ENCODE results near the gene SCAF1. TPM values are rescaled to one million over a fixed set of nuclear protein-coding genes. Genes with fewer than 3 reads are reported as not detected.
"Not testable (repeated sequence)": the region's sequence is repeated elsewhere in the genome, so short reads cannot be mapped to it uniquely, and the experiment has no call there.

Gene SCAF1
- total and polyA plus RNA-seq, 3 donors from 2014 or later, result 51.4 to 78.1 (median 70.8) TPM

DNA sequence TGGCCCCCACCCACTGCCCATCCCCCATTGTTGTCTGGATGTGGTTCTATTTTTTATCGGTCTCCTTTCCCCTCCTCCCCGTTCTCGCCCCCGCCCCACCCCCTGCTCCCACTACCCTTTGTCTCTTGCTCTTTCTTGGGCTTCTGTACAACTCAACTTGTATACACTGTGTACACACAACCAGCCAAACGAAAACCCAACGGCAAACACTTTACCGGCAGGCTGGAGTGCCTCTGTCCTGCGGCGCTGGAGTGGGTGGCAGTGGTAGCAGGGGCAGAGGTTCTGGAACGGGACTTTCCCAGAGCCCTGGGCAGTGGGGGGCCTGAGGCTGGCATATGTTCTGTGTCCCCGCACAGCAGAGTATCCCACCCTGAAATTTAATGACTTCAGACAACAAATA, 15.8 kb upstream of the SCAF1 start:
- H3K9me3 ChIP-seq, result no peaks in the 10 kb centered on the region
- intact Hi-C loops (cut with DNase I; ENCODE audit: low total_unique reads), result no loop called here
- 82 to 85% methylated on average over 11 of the region's 11 CpGs for WGBS, 2 donors
- DNase-seq, result no peak
- H3K4me3 ChIP-seq, result no peak overlapping the region
- H3K27ac ChIP-seq, result no peak overlapping the region
- H3K27me3 ChIP-seq, result no peaks in the 10 kb centered on the region
- H3K4me1 ChIP-seq, result peaks cover 6% of the 10 kb centered on the region
- H3K36me3 ChIP-seq (ENCODE audit: low read depth, missing control alignments), result peaks cover 4% of the 10 kb centered on the region
- TF ChIP-seq, protein P1, sequence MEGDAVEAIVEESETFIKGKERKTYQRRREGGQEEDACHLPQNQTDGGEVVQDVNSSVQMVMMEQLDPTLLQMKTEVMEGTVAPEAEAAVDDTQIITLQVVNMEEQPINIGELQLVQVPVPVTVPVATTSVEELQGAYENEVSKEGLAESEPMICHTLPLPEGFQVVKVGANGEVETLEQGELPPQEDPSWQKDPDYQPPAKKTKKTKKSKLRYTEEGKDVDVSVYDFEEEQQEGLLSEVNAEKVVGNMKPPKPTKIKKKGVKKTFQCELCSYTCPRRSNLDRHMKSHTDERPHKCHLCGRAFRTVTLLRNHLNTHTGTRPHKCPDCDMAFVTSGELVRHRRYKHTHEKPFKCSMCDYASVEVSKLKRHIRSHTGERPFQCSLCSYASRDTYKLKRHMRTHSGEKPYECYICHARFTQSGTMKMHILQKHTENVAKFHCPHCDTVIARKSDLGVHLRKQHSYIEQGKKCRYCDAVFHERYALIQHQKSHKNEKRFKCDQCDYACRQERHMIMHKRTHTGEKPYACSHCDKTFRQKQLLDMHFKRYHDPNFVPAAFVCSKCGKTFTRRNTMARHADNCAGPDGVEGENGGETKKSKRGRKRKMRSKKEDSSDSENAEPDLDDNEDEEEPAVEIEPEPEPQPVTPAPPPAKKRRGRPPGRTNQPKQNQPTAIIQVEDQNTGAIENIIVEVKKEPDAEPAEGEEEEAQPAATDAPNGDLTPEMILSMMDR (IDR thresholded peaks at IDR 0.05), result no peak

DNA sequence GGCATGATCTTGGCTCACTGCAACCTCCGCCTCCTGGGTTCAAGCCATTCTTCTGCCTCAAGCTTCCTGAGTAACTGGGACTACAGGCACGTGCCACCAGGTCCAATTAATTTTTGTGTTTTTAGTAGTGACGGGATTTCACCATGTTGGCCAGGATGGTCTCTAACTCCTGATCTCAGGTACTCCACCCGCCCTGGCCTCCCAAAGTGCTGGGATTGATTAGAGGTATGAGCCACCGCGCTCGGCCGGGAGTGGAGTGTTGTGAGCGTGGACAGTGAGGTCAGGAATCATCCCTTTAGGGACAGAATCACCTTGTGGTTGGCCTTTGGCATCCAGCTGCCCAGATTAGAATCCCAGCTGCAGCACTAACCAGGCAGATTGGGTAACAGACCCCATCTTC, 12.3 kb upstream of the SCAF1 start:
- no peak for DNase-seq
- peak overlapping the region in 1 of 2 donors; percentile 19 for H3K27ac ChIP-seq
- WGBS, 2 donors, result 80 to 84% methylated on average over 8 to 9 of the region's 9 CpGs
- intact Hi-C loops (cut with DNase I; ENCODE audit: low total_unique reads), result no loop called here
- no peak overlapping the region for H3K4me3 ChIP-seq
- H3K36me3 ChIP-seq (ENCODE audit: low read depth, missing control alignments), result peaks cover 4% of the 10 kb centered on the region
- H3K27me3 ChIP-seq, result no peaks in the 10 kb centered on the region
- H3K4me1 ChIP-seq, result peaks cover 6% of the 10 kb centered on the region
- no peak for TF ChIP-seq POLR2A (IDR thresholded peaks at IDR 0.05)
- TF ChIP-seq, protein P1 (IDR thresholded peaks at IDR 0.05), result no peak
- H3K9me3 ChIP-seq, result no peaks in the 10 kb centered on the region

DNA sequence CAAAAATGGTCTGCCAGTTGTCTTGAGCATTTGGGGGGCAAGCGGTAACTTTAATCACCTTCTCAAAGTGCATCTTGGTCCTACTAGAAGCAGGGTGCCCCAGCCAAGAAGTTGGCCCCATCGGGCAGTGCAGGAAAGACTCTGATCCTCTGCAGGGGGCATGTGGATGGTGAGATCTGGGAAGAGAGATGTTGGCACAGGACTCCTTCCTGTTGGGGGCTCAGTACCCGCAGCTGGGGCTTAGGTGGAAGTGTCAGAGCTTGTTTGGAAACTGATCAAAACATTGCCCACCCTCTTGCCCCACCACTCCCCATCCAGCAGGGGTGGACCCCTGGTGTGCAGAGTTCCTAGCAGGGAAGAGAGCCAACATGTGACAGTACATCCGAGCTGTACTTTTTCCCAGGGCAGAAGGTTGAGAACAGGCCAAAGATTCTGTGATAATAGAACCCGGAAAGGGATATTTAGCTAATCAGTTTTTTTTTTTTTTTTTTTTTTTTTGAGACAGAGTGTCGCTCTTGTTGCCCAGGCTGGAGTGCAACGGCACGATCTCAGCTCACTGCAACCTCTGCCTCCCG, 10.9 kb upstream of the SCAF1 start:
- DNase-seq, result no peak
- TF ChIP-seq, protein P1 (IDR thresholded peaks at IDR 0.05), result no peak
- TF ChIP-seq POLR2A (IDR thresholded peaks at IDR 0.05), result no peak

DNA sequence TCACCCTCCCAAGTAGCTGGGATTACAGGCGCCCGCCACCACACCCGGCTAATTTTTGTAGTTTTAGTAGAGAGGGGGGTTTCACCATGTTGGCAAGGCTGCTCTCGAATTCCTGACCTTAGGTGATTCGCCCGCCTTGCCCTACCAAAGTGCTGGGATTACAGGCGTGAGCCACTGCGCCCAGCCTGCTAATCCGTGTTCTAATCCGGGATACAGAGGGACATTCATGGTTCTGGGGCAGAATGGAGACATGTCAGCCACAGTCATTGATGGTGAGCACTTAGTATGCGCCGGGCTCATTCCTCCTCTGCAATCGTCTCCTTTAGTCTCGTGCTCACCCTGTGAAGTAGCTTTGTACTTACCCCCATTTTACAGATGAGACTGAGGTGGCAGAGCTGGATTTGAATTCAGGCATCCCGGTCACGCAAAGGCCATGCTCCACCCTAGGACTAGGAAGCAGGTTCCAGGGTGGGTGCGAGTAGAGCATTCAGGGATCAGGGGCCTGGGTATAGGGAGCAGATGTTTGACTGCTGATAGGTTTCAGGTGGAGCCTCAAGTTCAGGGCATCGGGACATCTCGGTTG, 10.3 kb upstream of the SCAF1 start:
- intact Hi-C loops (cut with DNase I; ENCODE audit: low total_unique reads), result no loop called here
- H3K36me3 ChIP-seq (ENCODE audit: low read depth, missing control alignments), result no peaks in the 10 kb centered on the region
- no peak overlapping the region for H3K27ac ChIP-seq
- no peak for DNase-seq
- 90 to 94% methylated on average over 19 of the region's 19 CpGs for WGBS, 2 donors
- H3K4me1 ChIP-seq, result peaks cover 6% of the 10 kb centered on the region
- H3K27me3 ChIP-seq, result no peaks in the 10 kb centered on the region
- TF ChIP-seq POLR2A (IDR thresholded peaks at IDR 0.05), result no peak
- TF ChIP-seq, protein P1 (IDR thresholded peaks at IDR 0.05), result no peak
- no peak overlapping the region for H3K4me3 ChIP-seq
- no peaks in the 10 kb centered on the region for H3K9me3 ChIP-seq

More for the DNA sequence above, 10.9 kb upstream of the SCAF1 start:
- H3K9me3 ChIP-seq, result no peaks in the 10 kb centered on the region
- intact Hi-C loops (cut with DNase I; ENCODE audit: low total_unique reads), result no loop called here
- H3K4me3 ChIP-seq, result no peak overlapping the region
- no peaks in the 10 kb centered on the region for H3K36me3 ChIP-seq (ENCODE audit: low read depth, missing control alignments)
- H3K27ac ChIP-seq, result peak overlapping the region in 1 of 2 donors; percentile 56
- peaks cover 6% of the 10 kb centered on the region for H3K4me1 ChIP-seq
- H3K27me3 ChIP-seq, result no peaks in the 10 kb centered on the region
- WGBS, 2 donors, result 38 to 41% methylated on average over 9 of the region's 9 CpGs

DNA sequence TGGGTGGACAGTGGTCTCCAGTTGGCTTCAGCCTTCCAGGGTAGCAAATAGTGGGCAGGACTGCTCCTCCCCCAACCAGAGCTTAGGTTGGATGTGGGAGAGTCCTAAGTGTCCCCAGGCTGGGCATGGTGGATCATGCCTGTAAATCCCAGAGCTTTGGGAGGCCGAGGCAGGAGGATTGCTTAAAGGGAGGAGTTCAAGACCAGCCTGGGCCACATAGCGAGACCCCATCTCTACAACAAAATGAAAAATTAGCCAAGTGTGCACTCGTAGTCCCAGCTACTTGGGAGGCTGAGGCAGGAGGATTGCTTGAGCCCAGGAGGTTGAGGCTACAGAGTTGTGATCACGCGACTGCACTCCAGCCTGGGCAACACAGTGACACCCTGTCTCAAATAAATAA, 9.4 kb upstream of the SCAF1 start:
- no peaks in the 10 kb centered on the region for H3K27me3 ChIP-seq
- WGBS, 2 donors, result 97 to 98% methylated on average over 5 of the region's 5 CpGs
- H3K4me1 ChIP-seq, result peaks cover 9% of the 10 kb centered on the region
- no peak for DNase-seq
- intact Hi-C loops (cut with DNase I; ENCODE audit: low total_unique reads), result no loop called here
- H3K9me3 ChIP-seq, result no peaks in the 10 kb centered on the region
- no peak overlapping the region for H3K4me3 ChIP-seq
- H3K27ac ChIP-seq, result no peak overlapping the region
- H3K36me3 ChIP-seq (ENCODE audit: low read depth, missing control alignments), result no peaks in the 10 kb centered on the region
- TF ChIP-seq POLR2A (IDR thresholded peaks at IDR 0.05), result no peak
- TF ChIP-seq, protein P1 (IDR thresholded peaks at IDR 0.05), result no peak

DNA sequence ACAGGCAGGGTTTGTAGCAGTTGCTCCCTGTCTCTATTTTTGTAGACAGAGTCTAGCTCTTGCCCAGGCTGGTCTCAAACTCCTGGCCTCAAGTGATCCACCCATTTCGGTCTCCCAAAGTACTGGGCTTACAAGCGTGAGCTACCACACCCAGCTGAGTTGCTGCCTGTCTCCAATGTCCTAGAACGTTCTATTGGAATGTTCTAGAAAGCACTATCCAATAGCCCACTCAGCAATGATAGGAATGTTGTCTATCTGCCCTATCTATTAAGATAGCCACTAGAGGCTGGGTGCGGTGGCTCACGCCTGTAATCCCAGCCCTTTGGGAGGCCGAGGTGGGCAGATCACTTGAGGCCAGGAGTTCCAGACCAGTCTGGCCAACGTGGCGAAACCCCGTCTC, 8.7 kb upstream of the SCAF1 start:
- H3K4me1 ChIP-seq, result peaks cover 16% of the 10 kb centered on the region
- WGBS, 2 donors, result 73 to 74% methylated on average over 9 of the region's 9 CpGs
- DNase-seq, result not testable (repeated sequence)

More for the DNA sequence above, 8.7 kb upstream of the SCAF1 start:
- H3K27ac ChIP-seq; H3K27me3 ChIP-seq; H3K4me3 ChIP-seq; H3K9me3 ChIP-seq; intact Hi-C loops (cut with DNase I; ENCODE audit: low total_unique reads); H3K36me3 ChIP-seq (ENCODE audit: low read depth, missing control alignments): not testable (repeated sequence)
